ENCODE data around the gene TRIM7.

The TRIM7 gene

GRCh38 chr5:181173420-181174342, 31.3 kb downstream of the TRIM7 start:
- no peak for TF ChIP-seq CTCF (conservative IDR thresholded peaks at IDR 0.05; ENCODE audit: low read depth, low read length)
- peak; percentile 54 for DNase-seq (ENCODE audit: low read depth)
- H3K4me3 ChIP-seq (ENCODE audit: low read depth, low read length): no peak overlapping the region

GRCh38 chr5:181173027-181173419, 32.0 kb downstream of the TRIM7 start:
- TF ChIP-seq CTCF (conservative IDR thresholded peaks at IDR 0.05; ENCODE audit: low read depth, low read length): no peak
- H3K4me3 ChIP-seq (ENCODE audit: low read depth, low read length): no peak overlapping the region
- no peak for DNase-seq (ENCODE audit: low read depth)

DNA sequence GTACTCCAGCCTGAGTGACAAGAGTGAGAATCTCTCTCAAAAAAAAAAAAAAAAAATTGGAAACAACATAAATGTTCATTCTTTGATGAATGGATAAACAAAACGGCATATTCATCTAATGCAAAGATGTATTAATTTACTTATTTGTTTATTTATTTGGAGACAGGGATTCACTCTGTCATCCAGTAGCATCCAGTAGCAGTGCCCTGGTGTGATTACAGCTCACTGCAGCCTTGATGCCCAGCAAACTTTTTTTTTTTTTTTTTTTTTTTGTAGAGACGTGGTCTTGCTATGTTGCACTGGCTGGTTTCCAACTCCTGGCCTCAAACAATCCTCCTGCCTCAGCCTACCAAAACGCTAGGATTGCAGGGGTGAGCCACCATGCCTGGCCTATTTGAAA, 33.2 kb downstream of the TRIM7 start:
- TF ChIP-seq CTCF (conservative IDR thresholded peaks at IDR 0.05; ENCODE audit: low read depth, low read length): no peak
- DNase-seq (ENCODE audit: low read depth): no peak
- no peak overlapping the region for H3K4me3 ChIP-seq (ENCODE audit: low read depth, low read length)

GRCh38 chr5:181170996-181171395, 34.0 kb downstream of the TRIM7 start:
- H3K4me3 ChIP-seq (ENCODE audit: low read depth, low read length): no peak overlapping the region
- no peak for DNase-seq (ENCODE audit: low read depth)
- no peak for TF ChIP-seq CTCF (conservative IDR thresholded peaks at IDR 0.05; ENCODE audit: low read depth, low read length)

- DNase-seq (ENCODE audit: low read depth): no peak
- peak overlapping the region; percentile 28 for H3K4me3 ChIP-seq (ENCODE audit: low read depth, low read length)
- TF ChIP-seq CTCF (conservative IDR thresholded peaks at IDR 0.05; ENCODE audit: low read depth, low read length): no peak
Observed at GRCh38 chr5:181170237-181170825, 34.7 kb downstream of the TRIM7 start.

GRCh38 chr5:181169459-181170236, 35.3 kb downstream of the TRIM7 start:
- peak; percentile 77 for DNase-seq (ENCODE audit: low read depth)
- H3K4me3 ChIP-seq (ENCODE audit: low read depth, low read length): peak overlapping the region; percentile 28

GRCh38 chr5:181168595-181169118, 36.3 kb downstream of the TRIM7 start:
- no peak for DNase-seq (ENCODE audit: low read depth)
- H3K4me3 ChIP-seq (ENCODE audit: low read depth, low read length): no peak overlapping the region
- TF ChIP-seq CTCF (conservative IDR thresholded peaks at IDR 0.05; ENCODE audit: low read depth, low read length): no peak
